Measurements from ENCODE around the gene HJURP. TPM values are rescaled to one million over a fixed set of nuclear protein-coding genes. Genes with fewer than 3 reads are reported as not detected.

HJURP gene
- total and polyA plus RNA-seq, 2 donors (not counting 3 experiments of a cell fraction or from before 2014, with no cell fraction given) = 34.4 to 60.9 TPM

GRCh38 chr2:233855345-233855744 lies 1.0 kb upstream of the HJURP start:
- no TSS peak for BruUV-seq (replicated peaks)
- intact Hi-C loops (cut with micrococcal nuclease) (loop anchor here (2.0 to 10.0 kb wide), 3 partner anchors 407 to 641 kb away; partner anchors contain the start of genes ARL4C and DGKD), dilution Hi-C loops (cut with MboI; ENCODE audit: extremely low pct_ligation_motif_present, low sequenced_read_pairs) (no loop called here)
- FAIRE-seq (no peak), DNase-seq (ENCODE audit: low read depth, low spot score) (no peak)
- H3K79me2 ChIP-seq (ENCODE audit: control insufficient read depth, insufficient read depth, low read length) = peaks cover 39% of the 10 kb centered on the region
- H3K4me3 ChIP-seq (replicated peaks in 1 of 3; ENCODE audit: insufficient read depth in 1 of 3, low read depth in 1 of 3, low read length in 3 of 3) = no peak overlapping the region
- H3K36me3 ChIP-seq (ENCODE audit: control insufficient read depth in 2 of 2, extremely low read depth in 1 of 2, insufficient read depth in 2 of 2, low read length in 2 of 2) = peaks cover 0 to 4% of the 10 kb centered on the region in 2 experiments
- ChIA-PET POLR2A (no interaction called here), CTCF (interaction anchor here (1.7 kb wide), 1 partner anchor 406 kb away, joined by 6 read pairs; no protein-coding TSS in a partner anchor)
- H3K4me2 ChIP-seq (ENCODE audit: insufficient read depth, low read length) = no peak overlapping the region
- H3K9ac ChIP-seq (replicated peaks; ENCODE audit: extremely low read depth, insufficient read depth, low read length) = no peak overlapping the region
- no peaks in the 10 kb centered on the region for H3K9me1 ChIP-seq (replicated peaks; ENCODE audit: control insufficient read depth, extremely low read depth, insufficient read depth, low read length)
- H3K27me3 ChIP-seq (ENCODE audit: control insufficient read depth in 2 of 2, insufficient read depth in 2 of 2, low read length in 2 of 2) = no peaks in the 10 kb centered on the region
- peaks cover 20% of the 10 kb centered on the region for H3K4me1 ChIP-seq (ENCODE audit: control insufficient read depth, extremely low read depth, insufficient read depth, low read length)
- no peaks in the 10 kb centered on the region for H4K20me1 ChIP-seq (replicated peaks; ENCODE audit: control insufficient read depth, extremely low read depth, insufficient read depth, low read length)
- no peak overlapping the region for H3K27ac ChIP-seq (ENCODE audit: insufficient read depth, low read depth, low read length)
- no peaks in the 10 kb centered on the region for H3K9me3 ChIP-seq (replicated peaks; ENCODE audit: control insufficient read depth, insufficient read depth, low read length)
- TF ChIP-seq GATA2 (IDR thresholded peaks at IDR 0.05; ENCODE audit: insufficient read depth, insufficient read length, low read depth, low read length) (no peak), CTCF (IDR thresholded peaks at IDR 0.05; ENCODE audit: extremely low read depth in 1 of 2, insufficient read depth in 1 of 2, low read depth in 1 of 2, low read length in 2 of 2) (no peak), MYC (IDR thresholded peaks at IDR 0.05; ENCODE audit: low read depth, low read length) (no peak), POLR2A (IDR thresholded peaks at IDR 0.05; ENCODE audit: low read depth, low read length) (no peak), JUN (IDR thresholded peaks at IDR 0.05; ENCODE audit: borderline replicate concordance, insufficient read depth, insufficient read length, low read depth) (no peak), POLR2AphosphoS5 (IDR thresholded peaks at IDR 0.05; ENCODE audit: insufficient read depth, low read depth, low read length) (no peak), FOS (IDR thresholded peaks at IDR 0.05; ENCODE audit: borderline replicate concordance, insufficient read depth, low read length) (no peak), EZH2 (IDR thresholded peaks at IDR 0.05; ENCODE audit: borderline replicate concordance, low read depth, low read length, severe bottlenecking) (no peak), MAX (IDR thresholded peaks at IDR 0.05; ENCODE audit: insufficient read depth, insufficient read length) (no peak)
- H2AFZ ChIP-seq (ENCODE audit: low read depth, low read length) = no peak overlapping the region
